Stimulated activated CD8-positive, alpha-beta memory T cell treated with anti-CD3 and anti-CD28 coated beads, Interleukin-12 subunit alpha, Interleukin-12 subunit beta, amount 100 ng/mL, for 1 hour (primary cell): ENCODE measurements around the gene PCDHB2.
"Not testable (repeated sequence)": the region's sequence is repeated elsewhere in the genome, so short reads cannot be mapped to it uniquely, and the experiment has no call there.

Source experiments
- DNase-seq: peaks from one replicate; pipeline ENCODE4 v3.0.0-alpha.2; 2020; ENCODE audit warnings: low read depth

The PCDHB2 gene

DNA sequence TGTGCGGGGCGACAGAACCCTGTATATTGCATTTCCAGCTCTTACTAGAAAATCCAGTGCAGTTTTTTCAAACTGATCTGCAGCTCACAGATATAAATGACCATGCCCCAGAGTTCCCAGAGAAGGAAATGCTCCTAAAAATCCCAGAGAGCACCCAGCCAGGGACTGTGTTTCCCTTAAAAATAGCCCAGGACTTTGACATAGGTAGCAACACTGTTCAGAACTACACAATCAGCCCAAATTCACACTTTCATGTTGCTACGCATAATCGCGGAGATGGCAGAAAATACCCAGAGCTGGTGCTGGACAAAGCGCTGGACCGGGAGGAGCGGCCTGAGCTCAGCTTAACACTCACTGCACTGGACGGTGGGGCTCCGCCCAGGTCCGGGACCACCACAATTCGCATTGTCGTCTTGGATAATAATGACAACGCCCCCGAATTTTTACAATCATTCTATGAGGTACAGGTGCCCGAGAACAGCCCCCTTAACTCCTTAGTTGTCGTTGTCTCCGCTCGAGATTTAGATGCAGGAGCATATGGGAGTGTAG, 41.4 kb downstream of the PCDHB2 start:
- no peak for DNase-seq

DNA sequence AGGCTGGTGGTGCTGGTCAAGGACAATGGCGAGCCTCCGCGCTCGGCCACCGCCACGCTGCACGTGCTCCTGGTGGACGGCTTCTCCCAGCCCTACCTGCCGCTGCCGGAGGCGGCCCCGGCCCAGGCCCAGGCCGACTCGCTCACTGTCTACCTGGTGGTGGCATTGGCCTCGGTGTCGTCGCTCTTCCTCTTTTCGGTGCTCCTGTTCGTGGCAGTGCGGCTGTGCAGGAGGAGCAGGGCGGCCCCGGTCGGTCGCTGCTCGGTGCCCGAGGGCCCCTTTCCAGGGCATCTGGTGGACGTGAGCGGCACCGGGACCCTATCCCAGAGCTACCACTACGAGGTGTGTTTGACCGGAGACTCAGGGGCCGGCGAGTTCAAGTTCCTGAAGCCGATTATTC, 42.9 kb downstream of the PCDHB2 start:
- not testable (repeated sequence) for DNase-seq
